Stimulated activated CD8-positive, alpha-beta memory T cell treated with anti-CD3 and anti-CD28 coated beads, Interleukin-15, amount 100 ng/mL, for 1 hour (primary cell): ENCODE data around the gene F3.

Experiments used
- DNase-seq: peaks from one replicate; pipeline ENCODE4 v3.0.0-alpha.2; 2020; ENCODE audit warnings: low read depth

Gene F3

DNA sequence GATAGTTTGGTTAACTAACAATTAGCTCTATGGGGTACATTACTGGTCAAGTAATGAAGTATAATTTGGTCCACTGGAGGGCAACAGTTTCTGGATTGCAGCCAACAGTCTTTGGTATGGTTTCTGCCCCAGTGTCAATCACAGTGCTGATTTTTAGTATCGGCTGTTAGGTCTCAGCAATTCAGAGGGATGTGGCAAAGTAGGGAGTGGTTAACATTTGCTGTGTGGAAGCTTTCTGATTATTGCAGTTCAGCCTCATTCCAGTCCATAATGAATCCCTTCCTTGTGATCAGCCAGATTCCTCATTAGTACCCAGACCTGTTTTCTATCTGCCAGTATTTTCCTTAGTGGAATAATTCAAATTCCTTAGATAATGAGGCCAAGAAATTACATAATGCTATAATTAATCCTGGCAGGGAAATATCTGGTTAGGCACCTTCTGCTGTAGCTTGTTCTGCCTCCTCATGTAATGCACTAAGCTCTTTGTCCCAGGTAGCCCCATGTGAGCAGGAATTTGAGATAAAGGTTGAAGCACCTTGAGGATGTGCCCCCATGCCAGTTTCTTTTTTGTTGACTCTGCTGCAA, 14.0 kb downstream of the F3 start:
- DNase-seq, result no peak

DNA sequence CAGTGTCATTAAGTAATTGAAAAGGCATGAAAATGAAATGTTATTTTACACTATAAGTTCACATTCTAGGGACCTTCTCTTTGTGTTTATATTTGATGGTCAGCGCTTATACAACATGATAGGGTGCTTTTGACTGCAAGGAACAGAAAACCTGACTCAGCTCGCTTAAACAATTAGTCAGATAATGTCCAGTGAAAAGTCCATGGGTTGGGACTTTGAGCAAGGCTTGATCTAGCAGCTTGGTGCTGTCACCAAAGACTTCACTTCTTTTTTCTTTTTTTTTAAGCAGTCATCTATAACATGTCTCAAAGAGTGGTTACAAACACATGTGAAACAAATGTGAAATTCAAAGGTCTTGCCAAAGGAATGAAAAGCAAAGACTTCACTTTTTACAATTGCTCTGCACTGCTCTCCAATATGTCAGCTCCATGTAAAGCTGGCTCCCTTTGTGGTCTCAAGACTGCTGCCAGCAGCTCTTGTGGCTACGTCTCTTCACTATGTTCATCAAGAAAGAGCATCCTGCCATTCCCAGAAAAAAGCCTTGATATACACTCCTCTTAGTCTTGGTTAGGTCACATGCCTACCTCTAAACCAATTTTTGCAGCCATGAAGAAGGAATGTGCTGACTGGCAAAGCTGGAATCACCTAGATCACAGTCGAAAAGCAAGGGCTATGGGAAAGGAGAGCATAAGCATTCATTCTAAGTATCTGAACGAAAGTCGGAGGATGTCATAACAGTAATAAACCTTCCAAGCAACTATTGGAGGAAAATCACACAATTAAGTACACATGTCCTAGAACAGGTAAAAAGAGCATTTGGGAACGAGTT, 15.2 kb downstream of the F3 start:
- DNase-seq, result no peak

DNA sequence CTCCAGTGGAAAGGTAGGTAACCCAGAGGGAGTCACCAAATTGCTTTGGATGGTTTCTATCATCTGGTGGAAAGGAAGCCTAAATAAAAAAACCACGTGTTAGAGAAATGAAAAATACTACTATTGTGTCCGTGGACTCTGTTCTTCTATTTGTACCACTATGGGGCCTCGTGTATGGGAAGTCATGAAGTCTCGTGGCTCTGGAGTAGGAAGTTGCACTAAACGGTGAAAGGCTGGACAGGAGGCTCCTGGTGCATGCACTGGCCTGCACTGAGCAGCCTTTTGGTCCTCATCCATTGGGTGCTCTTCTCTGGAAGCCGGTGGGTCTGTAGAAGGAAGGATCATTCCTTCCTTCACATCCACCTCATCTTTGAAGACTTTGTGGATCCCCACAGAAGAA, 17.0 kb downstream of the F3 start:
- no peak for DNase-seq

DNA sequence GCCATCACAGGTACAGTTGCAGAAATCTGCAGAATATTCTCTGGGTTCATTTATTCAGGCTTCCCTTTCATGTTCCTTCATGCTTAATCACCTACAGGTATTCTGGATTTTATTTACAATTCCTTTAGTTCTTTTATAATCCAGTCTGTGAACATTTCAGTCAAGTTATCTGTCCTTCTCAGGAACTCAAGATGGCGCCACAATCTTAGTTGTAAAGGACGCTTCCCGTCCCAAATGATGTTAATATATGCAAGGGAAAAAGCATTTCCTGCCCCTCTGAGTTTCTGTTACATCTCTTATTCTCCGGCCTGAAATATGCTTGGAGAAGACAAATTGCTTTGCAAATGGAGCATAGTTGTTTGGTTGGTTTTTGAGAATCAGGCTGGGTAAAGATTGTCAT, 19.3 kb downstream of the F3 start:
- DNase-seq, result no peak

DNA sequence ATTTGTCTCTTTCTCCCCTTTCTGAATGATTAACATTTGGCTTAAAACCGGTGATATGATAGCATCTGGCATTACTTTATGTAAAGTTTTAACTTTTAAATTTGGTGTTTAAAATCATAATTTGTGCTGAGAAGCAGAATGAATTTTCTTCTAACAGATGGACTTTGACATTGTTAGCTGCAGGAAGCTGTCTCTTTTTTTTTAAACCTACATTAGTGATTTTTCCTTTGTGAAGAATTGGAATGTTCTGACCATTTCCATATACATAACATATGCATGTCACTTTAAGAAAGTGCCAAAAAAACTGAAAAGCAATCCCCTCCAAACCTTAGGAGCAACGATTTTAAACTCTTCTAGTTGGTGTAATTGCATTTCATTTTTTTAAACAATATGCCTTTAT, 22.2 kb downstream of the F3 start:
- no peak for DNase-seq

DNA sequence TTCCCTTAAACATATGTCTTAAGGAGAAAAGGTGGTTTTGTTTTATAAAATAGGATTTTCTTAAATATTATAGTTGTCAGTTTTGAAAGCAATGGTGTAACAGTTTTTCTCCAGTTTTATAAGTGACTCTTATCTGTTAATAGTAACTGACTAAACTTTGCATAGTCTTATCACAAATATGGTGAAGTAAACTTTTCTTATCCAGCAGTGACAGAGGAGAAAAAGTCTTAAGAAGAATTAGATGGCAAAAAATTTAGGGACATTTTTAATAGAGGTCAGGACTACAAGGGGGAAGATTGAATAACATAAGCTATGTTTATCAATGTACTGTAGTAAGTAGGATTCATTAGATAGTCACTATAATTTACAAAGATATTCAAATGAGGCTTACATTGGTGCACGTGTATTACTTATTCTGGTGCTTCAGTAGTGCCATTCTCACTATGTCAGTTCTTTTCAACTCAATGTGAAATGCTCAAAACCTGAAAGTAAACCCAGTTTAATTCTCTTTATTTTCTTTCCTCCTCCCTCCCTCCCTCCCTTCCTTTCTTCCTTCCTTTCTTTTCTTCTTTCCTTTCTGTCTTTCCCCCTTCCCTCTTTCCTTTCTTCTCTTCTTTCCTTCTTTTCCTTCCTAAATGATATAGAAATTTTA, 26.1 kb downstream of the F3 start:
- no peak for DNase-seq

DNA sequence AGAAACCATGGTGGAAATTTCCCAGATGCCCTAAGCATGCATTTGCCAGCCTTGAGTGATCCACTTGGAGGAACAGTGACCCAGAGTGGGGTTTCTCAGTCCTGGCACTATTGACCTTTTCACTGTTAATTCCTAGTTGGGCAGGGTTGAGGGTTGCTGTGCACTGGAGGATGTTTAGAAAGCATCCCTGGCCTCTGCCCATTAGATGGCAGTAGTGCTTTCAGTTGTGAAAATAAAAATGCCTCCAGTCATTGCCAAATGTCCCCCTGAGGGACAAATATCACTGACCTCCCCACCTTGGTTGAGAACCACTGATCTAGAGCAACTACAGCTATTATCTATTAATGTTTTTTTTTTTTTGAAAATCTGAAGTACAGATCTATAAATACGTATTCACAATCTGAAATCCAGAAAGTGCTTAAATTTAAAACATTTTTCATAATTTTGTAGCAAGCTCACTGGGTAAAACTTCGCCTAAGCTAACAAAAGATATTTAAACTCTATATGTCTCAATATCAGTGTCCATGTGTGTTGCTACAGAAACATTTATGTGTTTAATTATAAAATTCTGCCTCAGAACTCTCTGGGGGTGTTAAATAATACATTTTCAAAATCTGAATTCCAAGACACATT, 27.3 kb downstream of the F3 start:
- no peak for DNase-seq

DNA sequence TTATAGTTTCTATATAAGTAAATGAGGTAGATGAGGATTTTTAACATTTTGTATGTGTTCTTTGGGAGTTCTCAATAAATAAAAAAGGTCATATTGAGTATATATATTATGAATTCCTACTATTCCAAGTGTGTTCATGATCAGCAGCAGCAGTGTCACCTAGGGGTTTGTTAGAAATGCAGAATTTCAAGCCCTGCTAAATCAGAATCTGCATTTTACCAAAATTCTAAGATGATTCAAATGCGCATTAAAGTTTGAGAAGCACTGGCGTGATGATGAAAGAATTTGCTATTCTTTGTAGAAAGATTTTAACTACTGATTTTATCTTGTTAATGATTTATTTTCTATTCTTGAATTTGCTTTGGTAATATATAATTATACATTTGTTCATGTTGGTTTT, 28.7 kb downstream of the F3 start:
- DNase-seq, result no peak

- no peak for DNase-seq
These were observed 37.0 kb downstream of the F3 start for GRCh38 chr1:94504601-94505000.

DNA sequence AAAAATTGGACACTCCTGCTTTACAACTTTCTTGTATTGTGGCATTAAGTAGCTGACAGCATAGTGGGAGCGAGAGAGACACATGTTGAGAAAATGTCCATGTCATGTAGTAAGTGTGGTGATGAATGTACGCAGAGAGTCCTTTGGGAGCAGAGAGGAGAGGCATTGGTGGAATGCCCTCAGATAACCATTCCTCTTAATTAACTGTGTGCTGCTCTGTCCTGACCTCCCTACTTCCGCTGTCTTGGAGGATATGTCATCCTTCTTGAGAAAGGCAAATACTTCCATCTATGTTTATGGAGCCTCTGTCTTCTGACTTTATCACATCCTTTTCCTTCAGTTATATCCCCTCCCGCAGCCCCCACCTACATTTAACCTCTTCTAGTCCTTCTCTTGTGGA, 38.4 kb downstream of the F3 start:
- DNase-seq, result no peak

GRCh38 chr1:94501935-94502334, 39.6 kb downstream of the F3 start:
- DNase-seq, result no peak

DNA sequence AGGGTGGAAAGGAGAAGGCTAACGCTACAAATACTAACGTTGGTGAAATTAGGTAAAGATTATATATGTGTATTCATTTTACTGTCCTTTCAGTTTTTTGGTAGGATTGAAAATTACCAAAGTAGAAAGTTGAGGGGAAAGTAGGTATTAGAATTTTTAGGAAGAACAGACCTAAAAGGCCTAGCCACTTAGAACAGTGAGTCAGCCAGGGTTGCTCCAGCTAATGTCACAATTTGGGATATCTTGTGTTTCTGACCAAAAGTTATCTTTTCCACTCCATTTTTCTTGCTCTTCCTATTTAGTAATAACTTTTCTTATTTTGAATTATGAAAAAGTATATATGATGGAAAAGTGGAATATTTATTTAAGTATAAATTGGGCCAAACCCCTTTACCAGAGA, 40.1 kb downstream of the F3 start:
- DNase-seq, result no peak

DNA sequence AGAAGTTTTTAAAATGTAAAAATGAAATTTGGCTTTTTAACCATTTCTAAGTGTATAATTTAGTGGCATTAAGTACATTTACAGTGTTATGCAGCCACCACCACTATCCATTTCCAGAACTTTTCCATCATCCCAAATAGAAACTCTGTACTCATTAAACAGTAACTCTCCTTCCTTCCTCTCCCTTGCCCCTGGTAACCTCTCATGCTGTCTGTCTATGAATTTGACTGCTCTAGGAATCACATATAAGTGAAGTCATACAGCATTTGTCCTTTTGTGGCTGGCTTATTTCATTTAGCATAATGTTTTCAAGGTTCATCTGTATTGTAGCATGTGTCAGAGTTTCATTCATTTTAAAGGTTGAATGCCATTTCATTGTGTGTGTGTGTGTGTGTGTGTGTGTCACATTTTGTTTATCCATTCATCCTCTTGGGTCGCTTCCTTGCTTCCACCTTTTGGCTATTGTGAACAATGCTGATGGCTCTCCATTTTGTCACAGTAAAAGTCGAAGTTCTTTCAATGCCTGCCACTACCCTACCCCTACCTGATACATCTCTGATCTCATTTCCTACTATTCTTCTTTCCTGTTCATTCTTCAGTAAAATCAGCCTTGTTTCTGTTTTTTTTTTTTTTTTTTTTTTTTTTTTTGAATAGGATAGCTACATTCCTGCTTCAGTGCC, 45.3 kb downstream of the F3 start:
- DNase-seq, result no peak

- no peak for DNase-seq
These were observed 51.0 kb downstream of the F3 start for GRCh38 chr1:94490556-94490955.

DNA sequence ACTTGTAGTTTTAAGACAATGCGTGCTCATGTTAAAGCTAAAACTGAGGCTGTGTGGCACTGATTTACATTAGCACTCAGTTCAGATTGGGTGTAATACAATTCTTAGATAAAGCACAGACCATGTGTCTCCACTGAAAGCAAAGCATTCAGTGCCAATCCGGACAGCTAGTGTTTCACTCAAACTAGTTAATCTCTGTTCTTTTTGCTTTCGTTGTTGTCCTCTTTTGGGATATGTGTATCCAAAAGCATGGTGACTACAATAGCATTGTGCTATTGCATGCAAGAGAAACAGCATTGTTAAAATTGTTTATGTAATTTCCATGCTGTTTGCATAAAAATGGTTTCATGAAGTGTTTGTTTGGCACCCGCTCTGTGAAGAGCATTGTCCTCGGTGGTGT, 54.6 kb downstream of the F3 start:
- DNase-seq, result no peak

DNA sequence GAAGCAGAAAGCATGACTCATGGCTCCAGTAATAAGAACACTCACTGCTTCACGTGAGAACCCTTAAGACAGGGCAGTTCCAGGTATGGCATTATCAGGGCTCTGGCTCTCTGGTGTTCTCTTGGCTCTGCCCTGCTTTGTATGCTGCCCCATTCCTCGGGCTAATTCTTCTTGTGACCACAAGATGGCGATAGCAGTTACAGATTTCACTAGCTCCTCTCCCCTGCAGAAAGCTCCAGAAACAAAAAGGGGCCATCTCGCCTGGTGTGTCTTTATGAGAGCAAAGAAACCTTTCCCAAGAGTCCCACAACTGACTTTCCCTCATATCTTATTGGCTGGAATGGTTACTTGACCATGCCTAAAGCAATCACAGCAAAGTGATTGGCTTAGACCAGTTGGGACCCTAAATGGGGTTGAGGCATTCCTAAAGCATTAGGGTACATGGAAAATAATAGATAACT, 60.1 kb downstream of the F3 start:
- DNase-seq, result peak; percentile 4

- no peak for DNase-seq
These were observed 61.9 kb downstream of the F3 start for GRCh38 chr1:94479682-94480081.
